Ascending aorta (tissue), 2 donors: ENCODE results near the gene NTM. TPM values are rescaled to one million over a fixed set of nuclear protein-coding genes. Genes with fewer than 3 reads are reported as not detected.

Source experiments
- DNase-seq, 2 donors: peaks; one replicate each; pipeline ENCODE4 v3.0.0-alpha.2; 2019; ENCODE audit warnings: low spot score in 2 of 2
- H3K27ac ChIP-seq, 2 donors: fragments of 200-600 bp; sonication (generic); one replicate each; pipeline ENCODE4 v1.5.1; 2016 to 2017; ENCODE audit warnings: mild to moderate bottlenecking in 1 of 2
- H3K27me3 ChIP-seq: fragments of 200-600 bp; sonication (generic); one replicate; pipeline ENCODE4 v1.5.1; 2017
- H3K36me3 ChIP-seq, 2 donors: fragments of 200-600 bp; sonication (generic); one replicate each; pipeline ENCODE4 v1.5.1; 2016
- H3K4me1 ChIP-seq, 2 donors: fragments of 200-600 bp; sonication (generic); one replicate each; pipeline ENCODE4 v1.5.1; 2016 to 2017; ENCODE audit warnings: mild to moderate bottlenecking in 1 of 2
- H3K4me3 ChIP-seq, 2 donors: fragments of 200-600 bp; sonication (generic); one replicate each; pipeline ENCODE4 v1.5.1; 2016 to 2017; ENCODE audit warnings: mild to moderate bottlenecking in 1 of 2
- H3K9me3 ChIP-seq, 2 donors: fragments of 200-600 bp; sonication (generic); one replicate each; pipeline ENCODE4 v1.5.1; 2016
- intact Hi-C: fragments of 100-400 bp; cut with DNase I; formaldehyde crosslinking; loops from one replicate; pipeline ENCODE4 v1.15.1; 2023
- total RNA-seq: library from RNA; depleted of rRNA; stranded (reverse); fragments of >200 nt; gene quantifications from one replicate; pipeline ENCODE4 v1.1.0, GENCODE V29; 2016
- TF ChIP-seq, protein P1 (sequence below), 3 experiments: fragments of 200-600 bp in 2 of 3; fragments of 450-650 bp in 1 of 3; sonication (generic) in 2 of 3; IDR thresholded peaks; one replicate each; pipeline ENCODE4 v1.5.1; 2016 to 2019; ENCODE audit warnings: antibody characterized with exemption in 3 of 3, mild to moderate bottlenecking in 1 of 3, moderate library complexity in 1 of 3

NTM gene
- total RNA-seq, 1 donor from 2014 or later: not detected

DNA sequence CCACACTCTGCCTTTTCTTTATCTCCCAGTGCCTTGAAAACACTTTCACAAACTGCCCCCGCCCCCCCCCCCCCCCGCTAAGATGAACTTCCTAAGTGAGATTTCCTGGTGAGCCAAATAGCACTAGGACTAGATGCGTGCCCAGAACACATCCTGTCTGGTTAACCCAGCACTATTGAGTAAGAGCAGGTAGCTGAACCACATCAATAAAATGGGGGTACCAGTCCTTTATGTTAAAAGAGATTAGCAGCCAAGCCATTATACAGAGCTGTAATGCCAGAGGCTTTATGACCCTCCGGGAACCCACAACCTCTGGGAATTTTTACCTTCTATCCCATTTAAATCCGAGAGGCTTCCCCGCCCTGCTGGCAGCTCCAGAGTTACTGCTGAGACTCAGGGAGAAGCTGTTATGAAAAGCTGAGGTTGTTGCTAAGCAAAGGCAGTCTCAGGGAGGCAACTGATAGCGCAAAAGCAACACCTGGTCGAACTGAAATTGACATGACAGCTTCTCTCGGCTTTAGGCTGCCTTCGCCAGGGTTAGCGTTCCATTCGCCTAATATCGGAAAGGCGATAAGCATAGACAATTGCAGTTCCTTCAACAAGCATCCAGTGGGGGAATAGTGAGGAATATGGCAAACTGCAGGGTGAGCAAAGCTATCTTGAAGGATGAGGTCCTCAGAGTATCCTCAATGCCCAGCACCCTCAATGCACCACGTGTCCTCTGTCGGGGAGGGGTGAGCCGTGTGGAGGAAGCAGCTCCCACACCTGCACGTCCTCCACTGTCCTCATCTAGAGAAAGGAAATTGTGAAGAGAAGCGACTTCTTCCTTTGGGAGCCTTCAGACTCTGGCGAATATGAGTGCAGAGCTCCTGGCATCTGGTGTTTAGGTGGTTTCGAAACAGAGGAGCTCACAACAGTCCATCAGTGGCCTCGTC, 977.0 kb downstream of the NTM start:
- Histone ChIP-seq H3K36me3 (no peaks in the 10 kb centered on the region), H3K27ac (no peak overlapping the region), H3K9me3 (no peaks in the 10 kb centered on the region), H3K4me1 (no peaks in the 10 kb centered on the region), H3K27me3 (no peaks in the 10 kb centered on the region), H3K4me3 (no peak overlapping the region)
- no peak for DNase-seq
- TF ChIP-seq, protein P1, sequence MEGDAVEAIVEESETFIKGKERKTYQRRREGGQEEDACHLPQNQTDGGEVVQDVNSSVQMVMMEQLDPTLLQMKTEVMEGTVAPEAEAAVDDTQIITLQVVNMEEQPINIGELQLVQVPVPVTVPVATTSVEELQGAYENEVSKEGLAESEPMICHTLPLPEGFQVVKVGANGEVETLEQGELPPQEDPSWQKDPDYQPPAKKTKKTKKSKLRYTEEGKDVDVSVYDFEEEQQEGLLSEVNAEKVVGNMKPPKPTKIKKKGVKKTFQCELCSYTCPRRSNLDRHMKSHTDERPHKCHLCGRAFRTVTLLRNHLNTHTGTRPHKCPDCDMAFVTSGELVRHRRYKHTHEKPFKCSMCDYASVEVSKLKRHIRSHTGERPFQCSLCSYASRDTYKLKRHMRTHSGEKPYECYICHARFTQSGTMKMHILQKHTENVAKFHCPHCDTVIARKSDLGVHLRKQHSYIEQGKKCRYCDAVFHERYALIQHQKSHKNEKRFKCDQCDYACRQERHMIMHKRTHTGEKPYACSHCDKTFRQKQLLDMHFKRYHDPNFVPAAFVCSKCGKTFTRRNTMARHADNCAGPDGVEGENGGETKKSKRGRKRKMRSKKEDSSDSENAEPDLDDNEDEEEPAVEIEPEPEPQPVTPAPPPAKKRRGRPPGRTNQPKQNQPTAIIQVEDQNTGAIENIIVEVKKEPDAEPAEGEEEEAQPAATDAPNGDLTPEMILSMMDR (IDR thresholded peaks at IDR 0.05): no peak
- intact Hi-C loops: no loop called here

- TF ChIP-seq, protein P1 (IDR thresholded peaks at IDR 0.05): no peak
- Histone ChIP-seq H3K9me3 (no peaks in the 10 kb centered on the region), H3K4me3 (no peak overlapping the region), H3K27ac (no peak overlapping the region), H3K4me1 (no peaks in the 10 kb centered on the region), H3K36me3 (no peaks in the 10 kb centered on the region), H3K27me3 (no peaks in the 10 kb centered on the region)
- DNase-seq: no peak
- intact Hi-C loops: no loop called here
Observed at GRCh38 chr11:132349811-132350733, 979.7 kb downstream of the NTM start.

- H3K27ac ChIP-seq: no peak overlapping the region
- no peaks in the 10 kb centered on the region for H3K9me3 ChIP-seq
- no peaks in the 10 kb centered on the region for H3K4me1 ChIP-seq
- H3K4me3 ChIP-seq: no peak overlapping the region
- TF ChIP-seq, protein P1 (IDR thresholded peaks at IDR 0.05): no peak
- DNase-seq: no peak
- H3K36me3 ChIP-seq: no peaks in the 10 kb centered on the region
- H3K27me3 ChIP-seq: no peaks in the 10 kb centered on the region
- intact Hi-C loops: no loop called here
Observed at GRCh38 chr11:132351050-132351449, 980.6 kb downstream of the NTM start.

- intact Hi-C loops: no loop called here
- DNase-seq: no peak
- Histone ChIP-seq H3K4me1 (no peaks in the 10 kb centered on the region), H3K9me3 (no peaks in the 10 kb centered on the region), H3K27me3 (no peaks in the 10 kb centered on the region), H3K36me3 (no peaks in the 10 kb centered on the region), H3K27ac (no peak overlapping the region), H3K4me3 (no peak overlapping the region)
- TF ChIP-seq, protein P1 (IDR thresholded peaks at IDR 0.05): no peak
Observed at GRCh38 chr11:132352497-132352896, 982.1 kb downstream of the NTM start.

- no peak overlapping the region for H3K4me3 ChIP-seq
- no peaks in the 10 kb centered on the region for H3K4me1 ChIP-seq
- intact Hi-C loops: no loop called here
- H3K27me3 ChIP-seq: no peaks in the 10 kb centered on the region
- H3K27ac ChIP-seq: no peak overlapping the region
- H3K9me3 ChIP-seq: no peaks in the 10 kb centered on the region
- H3K36me3 ChIP-seq: no peaks in the 10 kb centered on the region
- no peak for DNase-seq
- TF ChIP-seq, protein P1 (IDR thresholded peaks at IDR 0.05): no peak
Observed at GRCh38 chr11:132353255-132353654, 982.8 kb downstream of the NTM start.
